ENCODE measurements around the gene GRID1.
A peak's percentile ranks its signal among the peaks of the same experiment; 100 is the strongest.

GRID1 gene

GRCh38 chr10:86139066-86139657 is 227.4 kb downstream of the GRID1 start:
- DNase-seq (ENCODE audit: low spot score), result peak; percentile 12

DNA sequence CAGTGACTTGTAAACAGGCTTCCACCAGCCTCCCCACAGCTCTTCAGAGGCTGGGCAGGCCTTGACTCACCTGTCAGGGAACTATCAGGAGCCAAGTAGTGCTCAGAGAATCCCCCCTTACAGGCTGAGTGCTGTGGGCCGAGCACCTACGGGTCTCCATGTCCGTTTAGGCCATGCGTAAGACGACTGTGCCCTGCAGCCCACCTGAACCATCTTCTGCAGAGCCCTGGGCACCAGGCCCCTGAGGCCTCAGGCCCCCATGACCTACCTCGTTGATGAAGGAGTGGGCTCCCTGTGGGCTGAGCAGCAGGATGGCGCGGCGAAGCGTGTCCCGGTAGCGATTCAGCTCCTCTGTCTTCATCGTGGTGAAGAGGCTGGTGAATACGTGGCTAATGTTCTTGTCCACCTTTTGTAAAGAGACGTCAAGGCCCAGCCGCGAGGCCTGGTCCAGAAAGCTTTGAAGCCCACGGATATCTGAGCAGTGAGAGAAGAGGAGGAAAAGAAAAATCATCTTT is 228.0 kb downstream of the GRID1 start:
- no peak for DNase-seq (ENCODE audit: low spot score)

GRCh38 chr10:86137561-86137960 is 229.0 kb downstream of the GRID1 start:
- DNase-seq (ENCODE audit: low spot score), result no peak

DNA sequence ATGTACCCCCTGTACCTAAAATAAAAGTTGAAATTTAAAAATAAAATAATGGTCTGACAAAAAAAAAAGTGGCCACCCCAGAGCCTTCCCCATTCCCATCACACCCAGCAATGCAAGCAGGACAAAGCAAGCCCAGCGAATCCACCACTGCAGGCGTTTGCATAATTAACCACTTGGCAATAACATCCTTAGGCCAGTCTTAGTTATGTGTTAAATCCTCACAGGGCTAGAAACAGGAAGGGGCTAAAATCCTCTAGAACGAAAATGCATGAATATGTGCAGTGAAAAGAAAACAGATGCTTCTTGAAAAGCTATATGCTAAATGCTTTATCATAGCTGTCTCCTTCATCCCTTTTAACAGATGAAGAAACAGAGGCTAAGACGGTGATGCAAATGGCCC is 229.7 kb downstream of the GRID1 start:
- no peak for DNase-seq (ENCODE audit: low spot score)

DNA sequence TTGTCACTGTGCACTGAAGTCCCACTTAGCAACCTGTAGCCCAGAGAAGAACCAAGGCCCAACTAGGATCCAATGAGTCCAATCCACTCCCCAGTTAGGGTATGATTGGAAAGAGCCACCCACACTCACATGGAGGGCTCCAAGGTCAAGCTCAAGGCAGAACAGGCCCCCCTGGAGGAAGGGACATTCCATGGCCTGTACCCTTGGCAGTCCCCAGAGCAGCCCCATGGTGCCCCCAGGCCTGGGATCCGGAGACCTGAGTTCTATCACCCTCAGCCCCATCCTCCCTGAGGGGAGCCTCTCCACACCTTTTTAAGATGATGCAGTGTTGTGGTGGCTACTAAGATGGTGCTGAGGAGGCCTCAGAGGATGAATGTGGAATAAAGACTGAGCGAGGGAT is 231.4 kb downstream of the GRID1 start:
- no peak for DNase-seq (ENCODE audit: low spot score)

GRCh38 chr10:86130737-86131475 is 235.7 kb downstream of the GRID1 start:
- no peak for DNase-seq (ENCODE audit: low spot score)

GRCh38 chr10:86130041-86130440 is 236.6 kb downstream of the GRID1 start:
- DNase-seq (ENCODE audit: low spot score), result no peak

GRCh38 chr10:86128360-86128759 is 238.2 kb downstream of the GRID1 start:
- no peak for DNase-seq (ENCODE audit: low spot score)

DNA sequence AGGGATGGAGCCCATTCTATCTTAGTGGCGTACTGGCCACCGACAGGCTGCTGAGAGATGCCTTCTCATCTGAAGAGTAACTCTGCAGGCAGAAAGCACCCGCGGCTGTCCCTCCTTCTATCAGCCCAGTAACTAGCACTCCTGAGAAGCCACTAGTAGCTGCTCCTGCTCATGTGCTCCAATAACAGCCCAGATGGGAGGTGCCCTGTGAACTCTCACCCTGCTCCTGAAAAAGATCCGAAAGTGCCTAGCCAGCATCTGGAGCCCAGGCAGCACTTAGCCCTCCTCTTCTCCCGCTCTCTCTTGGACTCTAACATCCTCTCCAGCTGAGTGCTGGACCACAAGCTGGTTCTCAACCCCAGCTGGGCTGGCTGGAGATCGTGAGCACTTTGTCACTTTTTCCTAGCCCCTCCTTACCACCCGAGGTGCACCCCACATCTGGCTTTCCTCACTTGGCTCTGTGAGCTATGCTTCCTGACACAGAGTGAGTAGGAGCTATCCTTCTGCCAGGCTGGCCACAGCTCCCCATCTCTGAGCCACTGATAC is 239.2 kb downstream of the GRID1 start:
- no peak for DNase-seq (ENCODE audit: low spot score)

- no peak for DNase-seq (ENCODE audit: low spot score)
Observed at GRCh38 chr10:86124734-86125133, 241.9 kb downstream of the GRID1 start.

DNA sequence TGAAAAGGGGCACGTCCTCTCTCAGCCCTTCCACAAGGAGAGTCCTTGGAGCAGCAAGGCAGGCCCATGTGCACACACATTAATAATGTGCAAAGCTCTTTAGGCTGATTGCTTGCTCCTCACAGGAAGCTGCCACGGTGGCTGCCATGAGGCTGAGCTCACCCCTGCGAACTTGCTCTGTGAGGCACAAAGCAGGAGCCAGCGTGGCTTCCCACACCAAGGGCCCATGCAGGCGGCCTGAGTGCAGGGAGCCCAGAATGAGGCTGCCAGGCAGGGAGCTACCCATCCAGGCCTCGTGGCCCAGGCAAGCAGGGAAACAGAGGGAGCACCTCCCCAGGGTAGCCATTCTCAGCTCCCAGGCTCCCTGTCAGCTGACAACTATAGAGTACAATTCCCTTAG is 242.9 kb downstream of the GRID1 start:
- no peak for DNase-seq (ENCODE audit: low spot score)

DNA sequence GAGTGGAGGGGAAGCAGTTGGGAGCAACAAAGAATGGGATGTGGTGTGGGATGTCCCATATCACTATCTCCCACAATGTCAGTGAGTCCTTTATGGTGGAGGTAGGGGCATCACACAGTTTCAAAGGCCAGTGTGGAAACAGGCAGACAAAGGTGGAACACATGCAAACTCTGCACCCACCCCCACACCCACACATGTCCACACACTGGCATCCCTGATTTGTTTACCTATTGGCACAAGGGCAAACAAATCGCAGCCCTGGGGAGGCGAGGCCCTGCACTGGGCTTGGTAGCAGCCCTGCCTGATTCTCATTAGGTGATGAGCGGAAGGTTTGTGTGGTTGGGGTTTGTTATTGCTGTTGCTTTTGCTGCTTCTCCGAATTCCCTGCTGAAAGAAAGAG is 243.3 kb downstream of the GRID1 start:
- no peak for DNase-seq (ENCODE audit: low spot score)

DNA sequence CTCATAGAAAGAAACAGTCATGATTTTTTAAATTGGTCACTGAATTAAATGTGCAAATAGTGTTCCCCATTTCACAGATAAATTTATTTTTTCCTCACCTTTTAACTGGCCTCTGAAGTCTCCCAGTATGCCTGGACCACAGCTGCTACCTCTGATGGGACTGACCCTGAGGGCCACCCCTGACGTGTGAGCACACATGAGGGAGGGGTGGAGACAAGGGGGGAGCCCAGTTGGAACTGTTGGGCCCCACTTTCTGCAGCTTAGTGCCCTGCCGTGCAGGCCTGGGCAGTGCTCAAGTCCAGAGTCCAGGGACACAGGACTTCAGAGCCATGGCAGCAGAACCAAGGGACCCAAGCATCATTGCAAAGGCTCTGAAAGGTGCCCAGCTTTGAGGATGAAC is 243.9 kb downstream of the GRID1 start:
- DNase-seq (ENCODE audit: low spot score), result no peak

- DNase-seq (ENCODE audit: low spot score), result no peak
Observed at GRCh38 chr10:86121200-86121599, 245.4 kb downstream of the GRID1 start.

GRCh38 chr10:86117051-86117450 is 249.5 kb downstream of the GRID1 start:
- DNase-seq (ENCODE audit: low spot score), result no peak

- DNase-seq (ENCODE audit: low spot score), result no peak
Observed at GRCh38 chr10:86113983-86114382, 252.6 kb downstream of the GRID1 start.

- no peak for DNase-seq (ENCODE audit: low spot score)
Observed at GRCh38 chr10:86113501-86113900, 253.1 kb downstream of the GRID1 start.

DNA sequence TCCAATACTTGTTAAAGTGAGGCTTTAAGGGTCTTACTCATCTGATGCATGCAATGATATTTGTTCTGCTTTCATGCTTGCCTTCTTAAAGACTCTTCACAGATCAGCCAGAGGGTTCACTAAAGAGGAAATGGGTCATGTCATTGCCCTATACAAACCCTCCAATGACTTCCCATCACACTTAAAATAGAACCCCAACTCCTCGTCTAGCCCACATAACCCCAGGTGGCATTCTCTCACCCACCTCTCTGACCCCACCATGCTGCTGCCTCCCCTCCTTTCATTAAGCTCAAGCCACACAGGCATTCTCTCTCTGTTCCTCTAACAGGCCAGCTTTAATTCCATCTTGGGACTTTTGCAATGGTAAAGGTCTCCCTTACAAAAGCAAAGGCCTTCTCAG is 253.6 kb downstream of the GRID1 start:
- no peak for DNase-seq (ENCODE audit: low spot score)

- no peak for DNase-seq (ENCODE audit: low spot score)
Observed at GRCh38 chr10:86111902-86112545, 254.6 kb downstream of the GRID1 start.

GRCh38 chr10:86110156-86110786 is 256.3 kb downstream of the GRID1 start:
- no peak for DNase-seq (ENCODE audit: low spot score)

DNA sequence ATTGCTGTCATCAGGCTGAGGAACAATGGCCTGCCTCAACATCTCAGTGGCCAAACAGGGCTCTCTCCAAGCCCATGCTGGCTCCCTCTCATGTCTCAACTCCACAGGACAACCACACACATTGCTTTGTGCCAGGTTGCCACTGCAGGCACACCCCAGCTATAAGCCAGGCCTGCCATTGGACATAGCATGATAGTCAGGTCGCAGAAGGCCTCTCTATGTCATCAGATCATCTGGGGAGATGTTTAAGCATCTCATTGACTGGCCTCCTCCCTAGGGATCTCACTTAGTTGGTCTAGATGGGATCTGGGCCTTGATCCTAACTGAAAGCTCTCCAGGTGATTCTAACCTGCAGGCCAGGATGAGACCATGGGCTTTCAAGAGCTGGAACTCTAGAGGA is 257.2 kb downstream of the GRID1 start:
- DNase-seq (ENCODE audit: low spot score), result no peak

DNA sequence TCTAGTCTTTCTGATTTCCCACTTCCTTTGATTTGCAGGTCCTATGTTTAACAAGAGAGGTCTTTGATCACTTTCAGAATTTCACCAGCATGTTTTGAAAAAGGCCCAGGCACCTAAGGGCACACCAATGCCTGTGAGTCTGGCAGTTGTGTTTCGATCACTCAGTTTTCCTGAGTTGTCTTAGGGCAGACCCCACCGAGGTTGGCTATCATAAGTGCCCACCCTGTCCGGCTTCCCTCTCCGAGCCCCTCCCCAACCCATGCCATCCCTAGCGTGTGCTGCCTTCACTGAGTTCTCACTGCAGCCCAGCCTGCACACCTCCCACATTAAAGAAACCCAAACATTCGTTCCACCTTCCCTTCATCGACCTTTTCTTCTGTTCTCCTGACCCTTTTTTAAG is 257.9 kb downstream of the GRID1 start:
- DNase-seq (ENCODE audit: low spot score), result no peak

Data from cerebellar cortex (tissue), 1 donor.